ENCODE data around the gene OOSP3.
"Not testable (repeated sequence)": the region's sequence is repeated elsewhere in the genome, so short reads cannot be mapped to it uniquely, and the experiment has no call there.

DNA sequence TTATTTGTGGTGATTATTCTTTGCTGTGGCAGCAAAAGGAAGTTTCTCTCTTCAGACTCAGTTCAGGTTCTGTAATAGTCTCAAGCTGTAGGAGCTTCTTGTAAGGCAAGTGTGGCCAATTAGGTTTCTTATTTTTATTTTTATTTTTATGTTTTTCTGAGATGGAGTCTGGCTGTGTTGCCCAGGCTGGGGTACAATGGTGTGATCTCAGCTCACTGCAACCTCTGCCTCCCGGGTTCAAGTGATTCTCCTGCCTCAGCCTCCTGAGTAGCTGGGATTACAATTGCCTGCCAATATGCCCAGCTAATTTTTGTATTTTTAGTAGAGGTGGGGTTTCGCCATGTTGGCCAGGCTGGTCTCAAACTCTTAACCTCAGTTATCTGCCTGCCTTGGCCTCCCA is 29.0 kb upstream of the OOSP3 start:
- TF ChIP-seq, protein P1, sequence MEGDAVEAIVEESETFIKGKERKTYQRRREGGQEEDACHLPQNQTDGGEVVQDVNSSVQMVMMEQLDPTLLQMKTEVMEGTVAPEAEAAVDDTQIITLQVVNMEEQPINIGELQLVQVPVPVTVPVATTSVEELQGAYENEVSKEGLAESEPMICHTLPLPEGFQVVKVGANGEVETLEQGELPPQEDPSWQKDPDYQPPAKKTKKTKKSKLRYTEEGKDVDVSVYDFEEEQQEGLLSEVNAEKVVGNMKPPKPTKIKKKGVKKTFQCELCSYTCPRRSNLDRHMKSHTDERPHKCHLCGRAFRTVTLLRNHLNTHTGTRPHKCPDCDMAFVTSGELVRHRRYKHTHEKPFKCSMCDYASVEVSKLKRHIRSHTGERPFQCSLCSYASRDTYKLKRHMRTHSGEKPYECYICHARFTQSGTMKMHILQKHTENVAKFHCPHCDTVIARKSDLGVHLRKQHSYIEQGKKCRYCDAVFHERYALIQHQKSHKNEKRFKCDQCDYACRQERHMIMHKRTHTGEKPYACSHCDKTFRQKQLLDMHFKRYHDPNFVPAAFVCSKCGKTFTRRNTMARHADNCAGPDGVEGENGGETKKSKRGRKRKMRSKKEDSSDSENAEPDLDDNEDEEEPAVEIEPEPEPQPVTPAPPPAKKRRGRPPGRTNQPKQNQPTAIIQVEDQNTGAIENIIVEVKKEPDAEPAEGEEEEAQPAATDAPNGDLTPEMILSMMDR (conservative IDR thresholded peaks at IDR 0.05 in 1 of 2, IDR thresholded peaks at IDR 0.05 in 1 of 2; ENCODE audit: extremely low read depth in 1 of 2, insufficient read depth in 1 of 2, low read depth in 1 of 2, low read length in 2 of 2) = not testable (repeated sequence)
- not testable (repeated sequence) for TF ChIP-seq EZH2 (IDR thresholded peaks at IDR 0.05; ENCODE audit: borderline replicate concordance, low read length)

All from mammary epithelial cell (primary cell).